ENCODE measurements around the gene SETD2. TPM values are rescaled to one million over a fixed set of nuclear protein-coding genes. Genes with fewer than 3 reads are reported as not detected.
A peak's percentile ranks its signal among the peaks of the same experiment; 100 is the strongest.

Gene SETD2
- total and polyA plus RNA-seq, 9 of the 15 experiments (the other 6 are each of a cell fraction or from before 2014, with no cell fraction given), result 8.2 to 44.0 (median 33.6) TPM

- TF ChIP-seq MITF (IDR thresholded peaks at IDR 0.05) (no peak), E2F4 (CRISPR knock-in tag; IDR thresholded peaks at IDR 0.05; ENCODE audit: low read depth) (no peak), ZNF217 (CRISPR knock-in tag; IDR thresholded peaks at IDR 0.05) (no peak), SMAD1 (IDR thresholded peaks at IDR 0.05; ENCODE audit: low read depth, low read length, partially characterized antibody) (no peak), NCOA4 (IDR thresholded peaks at IDR 0.05; ENCODE audit: partially characterized antibody) (no peak), GABPB1 (CRISPR knock-in tag; IDR thresholded peaks at IDR 0.05) (no peak), ZNF431 (CRISPR knock-in tag; IDR thresholded peaks at IDR 0.05) (no peak), ZNF668 (CRISPR knock-in tag; IDR thresholded peaks at IDR 0.05) (no peak), STAT6 (CRISPR knock-in tag; IDR thresholded peaks at IDR 0.05) (no peak), NR2C2 (CRISPR knock-in tag; IDR thresholded peaks at IDR 0.05) (0 out of 2 replicates have a peak, but pooled peaks have one; percentile 27), NR2C2 (tag; IDR thresholded peaks at IDR 0.05) (no peak), LEF1 (IDR thresholded peaks at IDR 0.05) (no peak), CREB3 (tag; conservative IDR thresholded peaks at IDR 0.05; ENCODE audit: low read depth) (no peak), TAF7 (tag; IDR thresholded peaks at IDR 0.05) (no peak), CUX1 (CRISPR knock-in tag; IDR thresholded peaks at IDR 0.05) (no peak), HDAC1 (IDR thresholded peaks at IDR 0.05) (no peak)
Observed at GRCh38 chr3:46996689-46997452, 167.0 kb downstream of the SETD2 start (continued).
